ENCODE results near the gene ARHGAP15.

DNA sequence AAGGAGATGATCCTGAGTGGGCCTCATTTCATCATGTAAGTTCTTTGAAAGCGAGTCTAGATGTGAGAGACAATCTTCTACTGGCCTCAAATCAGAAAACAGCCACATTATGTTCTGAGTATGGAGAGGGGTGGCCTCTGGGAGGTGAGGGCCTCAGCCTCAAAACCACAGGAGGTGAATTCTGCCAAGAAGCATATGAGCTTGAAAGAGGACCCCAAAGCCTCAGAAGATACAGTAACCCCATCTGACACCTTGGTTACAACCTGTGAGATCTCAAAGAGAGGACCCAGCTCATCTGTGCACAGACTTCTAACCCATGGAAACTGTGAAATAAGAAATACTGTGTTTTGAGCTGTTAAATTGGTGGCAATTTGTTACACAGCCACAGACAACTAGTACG is 200.1 kb downstream of the ARHGAP15 start:
- TF ChIP-seq, protein P1, sequence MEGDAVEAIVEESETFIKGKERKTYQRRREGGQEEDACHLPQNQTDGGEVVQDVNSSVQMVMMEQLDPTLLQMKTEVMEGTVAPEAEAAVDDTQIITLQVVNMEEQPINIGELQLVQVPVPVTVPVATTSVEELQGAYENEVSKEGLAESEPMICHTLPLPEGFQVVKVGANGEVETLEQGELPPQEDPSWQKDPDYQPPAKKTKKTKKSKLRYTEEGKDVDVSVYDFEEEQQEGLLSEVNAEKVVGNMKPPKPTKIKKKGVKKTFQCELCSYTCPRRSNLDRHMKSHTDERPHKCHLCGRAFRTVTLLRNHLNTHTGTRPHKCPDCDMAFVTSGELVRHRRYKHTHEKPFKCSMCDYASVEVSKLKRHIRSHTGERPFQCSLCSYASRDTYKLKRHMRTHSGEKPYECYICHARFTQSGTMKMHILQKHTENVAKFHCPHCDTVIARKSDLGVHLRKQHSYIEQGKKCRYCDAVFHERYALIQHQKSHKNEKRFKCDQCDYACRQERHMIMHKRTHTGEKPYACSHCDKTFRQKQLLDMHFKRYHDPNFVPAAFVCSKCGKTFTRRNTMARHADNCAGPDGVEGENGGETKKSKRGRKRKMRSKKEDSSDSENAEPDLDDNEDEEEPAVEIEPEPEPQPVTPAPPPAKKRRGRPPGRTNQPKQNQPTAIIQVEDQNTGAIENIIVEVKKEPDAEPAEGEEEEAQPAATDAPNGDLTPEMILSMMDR (IDR thresholded peaks at IDR 0.05; ENCODE audit: insufficient read depth, low read length, poor library complexity, severe bottlenecking): no peak
- TF ChIP-seq EZH2phosphoT487 (conservative IDR thresholded peaks at IDR 0.05; ENCODE audit: low read length): no peak

Data from SU-DHL-6 (cell line).